ENCODE data around the gene TMEM240. TPM values are rescaled to one million over a fixed set of nuclear protein-coding genes. Genes with fewer than 3 reads are reported as not detected.

Gene TMEM240
- total RNA-seq, 2 experiments from 2014 or later = 0.76 to 2.1 TPM

DNA sequence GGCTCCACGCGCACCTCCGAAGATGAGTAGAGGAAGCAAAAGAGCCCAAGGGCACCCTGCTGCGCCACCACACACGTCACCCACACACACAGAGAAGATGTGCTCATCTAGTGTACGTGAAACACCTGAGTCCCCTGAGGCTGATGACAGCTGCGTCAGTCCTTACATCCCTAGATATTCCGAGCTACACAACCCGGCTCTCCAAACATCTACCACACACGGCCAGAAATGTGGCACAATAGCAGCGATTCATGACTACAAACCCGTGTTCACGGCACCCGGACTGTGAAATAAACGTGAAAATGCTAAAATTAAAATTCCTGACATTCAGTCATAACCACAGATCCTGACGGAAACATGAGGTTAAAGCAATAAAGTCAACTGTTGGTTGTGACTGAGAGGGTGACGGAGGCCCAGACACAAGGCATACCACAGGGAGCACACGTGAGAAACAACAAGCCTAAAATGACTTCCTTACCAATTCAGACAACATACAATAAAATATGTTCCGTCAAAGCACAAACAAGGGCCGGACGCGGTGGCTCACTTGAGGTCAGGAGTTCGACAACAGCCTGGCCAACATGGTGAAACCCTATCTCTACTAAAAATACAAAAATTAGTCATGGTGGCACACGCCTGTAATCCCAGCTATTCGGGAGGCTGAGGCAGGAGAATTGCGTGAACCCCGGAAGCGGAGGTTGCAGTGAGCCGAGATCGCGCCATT lies 26.9 kb upstream of the TMEM240 start:
- BruUV-seq (replicated peaks) = no TSS peak
- Histone ChIP-seq H3K4me1 (ENCODE audit: insufficient read depth, low read length, poor library complexity, severe bottlenecking) (peaks cover 6% of the 10 kb centered on the region), H3K36me3 (ENCODE audit: insufficient read depth, low read length) (peaks cover 93% of the 10 kb centered on the region), H3K9me2 (ENCODE audit: insufficient read depth, low read length) (no peaks in the 10 kb centered on the region), H3K9me3 (ENCODE audit: low read length) (no peaks in the 10 kb centered on the region), H3K4me2 (ENCODE audit: low read length) (no peak overlapping the region), H3K79me2 (ENCODE audit: insufficient read depth, low read depth, low read length) (peaks cover 86% of the 10 kb centered on the region), H2AFZ (ENCODE audit: low read length) (no peak overlapping the region), H3K27ac (ENCODE audit: low read depth, low read length, poor library complexity, severe bottlenecking) (no peak overlapping the region), H3K4me3 (ENCODE audit: low read depth, low read length, poor library complexity, severe bottlenecking) (no peak overlapping the region), H4K20me1 (ENCODE audit: insufficient read depth, low read length) (0 out of 2 replicates have a peak, but pooled peaks cover 13% of the 10 kb centered on the region)
- intact Hi-C loops (cut with micrococcal nuclease; ENCODE audit: unreplicated experiment) = no loop called here
- CTCF ChIA-PET (ENCODE audit: unreplicated experiment) = no interaction called here
- no peak for DNase-seq (ENCODE audit: low spot score)
- TF ChIP-seq, protein P1, sequence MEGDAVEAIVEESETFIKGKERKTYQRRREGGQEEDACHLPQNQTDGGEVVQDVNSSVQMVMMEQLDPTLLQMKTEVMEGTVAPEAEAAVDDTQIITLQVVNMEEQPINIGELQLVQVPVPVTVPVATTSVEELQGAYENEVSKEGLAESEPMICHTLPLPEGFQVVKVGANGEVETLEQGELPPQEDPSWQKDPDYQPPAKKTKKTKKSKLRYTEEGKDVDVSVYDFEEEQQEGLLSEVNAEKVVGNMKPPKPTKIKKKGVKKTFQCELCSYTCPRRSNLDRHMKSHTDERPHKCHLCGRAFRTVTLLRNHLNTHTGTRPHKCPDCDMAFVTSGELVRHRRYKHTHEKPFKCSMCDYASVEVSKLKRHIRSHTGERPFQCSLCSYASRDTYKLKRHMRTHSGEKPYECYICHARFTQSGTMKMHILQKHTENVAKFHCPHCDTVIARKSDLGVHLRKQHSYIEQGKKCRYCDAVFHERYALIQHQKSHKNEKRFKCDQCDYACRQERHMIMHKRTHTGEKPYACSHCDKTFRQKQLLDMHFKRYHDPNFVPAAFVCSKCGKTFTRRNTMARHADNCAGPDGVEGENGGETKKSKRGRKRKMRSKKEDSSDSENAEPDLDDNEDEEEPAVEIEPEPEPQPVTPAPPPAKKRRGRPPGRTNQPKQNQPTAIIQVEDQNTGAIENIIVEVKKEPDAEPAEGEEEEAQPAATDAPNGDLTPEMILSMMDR (conservative IDR thresholded peaks at IDR 0.05; ENCODE audit: low read length) = no peak
- no peak for TF ChIP-seq EZH2phosphoT487 (IDR thresholded peaks at IDR 0.05; ENCODE audit: borderline replicate concordance, low read depth, low read length)
- POLR2A ChIA-PET = no interaction called here

DNA sequence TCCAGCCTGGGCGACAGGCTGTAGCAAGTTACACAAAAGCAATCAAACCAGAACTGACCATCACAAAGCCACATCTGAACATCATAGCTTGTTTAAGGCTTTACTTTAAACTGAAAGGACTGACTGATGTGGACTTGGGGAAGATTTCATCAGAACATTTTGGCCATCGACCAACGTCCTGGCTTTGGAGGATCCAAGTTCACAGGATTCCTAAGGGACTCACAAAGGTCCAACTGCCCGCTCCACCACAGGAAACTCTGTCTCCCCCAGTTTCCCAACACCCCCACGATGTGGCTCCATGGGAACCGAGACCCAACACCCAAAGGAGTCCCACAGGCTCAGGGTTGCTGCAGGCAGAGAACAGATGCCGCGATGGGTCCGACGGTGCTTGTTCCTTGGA lies 24.9 kb upstream of the TMEM240 start:
- intact Hi-C loops (cut with micrococcal nuclease; ENCODE audit: unreplicated experiment) = no loop called here
- Histone ChIP-seq H3K36me3 (ENCODE audit: insufficient read depth, low read length) (peaks cover 98% of the 10 kb centered on the region), H2AFZ (ENCODE audit: low read length) (no peak overlapping the region), H3K27ac (ENCODE audit: low read depth, low read length, poor library complexity, severe bottlenecking) (no peak overlapping the region), H3K4me2 (ENCODE audit: low read length) (no peak overlapping the region), H3K4me3 (ENCODE audit: low read depth, low read length, poor library complexity, severe bottlenecking) (no peak overlapping the region), H3K79me2 (ENCODE audit: insufficient read depth, low read depth, low read length) (peaks cover 67% of the 10 kb centered on the region), H3K9me2 (ENCODE audit: insufficient read depth, low read length) (no peaks in the 10 kb centered on the region), H3K9me3 (ENCODE audit: low read length) (no peaks in the 10 kb centered on the region), H3K4me1 (ENCODE audit: insufficient read depth, low read length, poor library complexity, severe bottlenecking) (peaks cover 7% of the 10 kb centered on the region), H4K20me1 (ENCODE audit: insufficient read depth, low read length) (0 out of 2 replicates have a peak, but pooled peaks cover 13% of the 10 kb centered on the region)
- ChIA-PET POLR2A (no interaction called here), CTCF (ENCODE audit: unreplicated experiment) (no interaction called here)
- BruUV-seq (replicated peaks) = no TSS peak
- no peak for DNase-seq (ENCODE audit: low spot score)
- TF ChIP-seq, protein P1 (conservative IDR thresholded peaks at IDR 0.05; ENCODE audit: low read length) = no peak
- no peak for TF ChIP-seq EZH2phosphoT487 (IDR thresholded peaks at IDR 0.05; ENCODE audit: borderline replicate concordance, low read depth, low read length)

DNA sequence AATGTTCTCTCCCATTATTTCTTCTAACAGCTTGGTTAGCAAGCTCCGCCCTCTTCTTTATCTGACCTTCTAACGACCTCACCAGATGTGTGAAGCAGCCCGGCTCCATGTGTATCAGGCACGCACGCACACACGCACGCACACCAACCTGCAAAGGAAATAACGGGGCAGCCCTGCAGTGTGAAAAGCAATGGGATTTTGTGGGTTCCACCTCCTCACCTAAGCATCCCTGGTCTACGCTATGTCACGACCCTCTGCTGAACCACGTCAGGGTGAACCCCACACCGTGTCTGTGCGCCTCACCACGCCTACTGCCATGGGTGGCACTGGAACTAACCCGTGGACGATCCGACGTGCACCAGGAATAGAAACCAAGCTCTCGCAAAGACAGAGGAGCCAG lies 23.8 kb upstream of the TMEM240 start:
- TSS peak; percentile 18 for BruUV-seq (replicated peaks)
- POLR2A ChIA-PET = no interaction called here
- Histone ChIP-seq H4K20me1 (ENCODE audit: insufficient read depth, low read length) (0 out of 2 replicates have a peak, but pooled peaks cover 13% of the 10 kb centered on the region), H2AFZ (ENCODE audit: low read length) (no peak overlapping the region), H3K9me2 (ENCODE audit: insufficient read depth, low read length) (no peaks in the 10 kb centered on the region), H3K36me3 (ENCODE audit: insufficient read depth, low read length) (peaks cover 92% of the 10 kb centered on the region), H3K27ac (ENCODE audit: low read depth, low read length, poor library complexity, severe bottlenecking) (no peak overlapping the region), H3K4me2 (ENCODE audit: low read length) (no peak overlapping the region), H3K4me3 (ENCODE audit: low read depth, low read length, poor library complexity, severe bottlenecking) (no peak overlapping the region), H3K4me1 (ENCODE audit: insufficient read depth, low read length, poor library complexity, severe bottlenecking) (peaks cover 7% of the 10 kb centered on the region), H3K9me3 (ENCODE audit: low read length) (no peaks in the 10 kb centered on the region), H3K79me2 (ENCODE audit: insufficient read depth, low read depth, low read length) (peaks cover 57% of the 10 kb centered on the region)
- CTCF ChIA-PET (ENCODE audit: unreplicated experiment) = no interaction called here
- DNase-seq (ENCODE audit: low spot score) = no peak
- TF ChIP-seq, protein P1 (conservative IDR thresholded peaks at IDR 0.05; ENCODE audit: low read length) = no peak
- no peak for TF ChIP-seq EZH2phosphoT487 (IDR thresholded peaks at IDR 0.05; ENCODE audit: borderline replicate concordance, low read depth, low read length)
- intact Hi-C loops (cut with micrococcal nuclease; ENCODE audit: unreplicated experiment) = no loop called here
